ENCODE measurements around the gene BMPR1A. TPM values are rescaled to one million over a fixed set of nuclear protein-coding genes. Genes with fewer than 3 reads are reported as not detected.

Gene BMPR1A
- total and polyA plus RNA-seq, 4 donors = 2.2 to 16.0 (median 8.9) TPM

- DNase-seq (ENCODE audit: low spot score) = no peak
- TF ChIP-seq SP1 (IDR thresholded peaks at IDR 0.05) = no peak
- TF ChIP-seq EGR1 (IDR thresholded peaks at IDR 0.05; ENCODE audit: low read depth in 2 of 2) = no peak
- no peak for TF ChIP-seq JUND (IDR thresholded peaks at IDR 0.05)
- H3K27ac ChIP-seq (ENCODE audit: low read depth in 1 of 2, low read length in 2 of 2) = no peak overlapping the region
- H3K27me3 ChIP-seq (ENCODE audit: control insufficient read depth in 4 of 4, insufficient read depth in 4 of 4, low read length in 3 of 4) = no peaks in the 10 kb centered on the region
- H3K4me1 ChIP-seq (ENCODE audit: control insufficient read depth in 4 of 4, insufficient read depth in 4 of 4, low read length in 3 of 4) = peaks cover 0 to 11% (median 0%) of the 10 kb centered on the region in 4 donors
- no peaks in the 10 kb centered on the region for H3K36me3 ChIP-seq (ENCODE audit: control insufficient read depth in 4 of 4, insufficient read depth in 3 of 4, low read depth in 1 of 4, low read length in 3 of 4)
- H3K9ac ChIP-seq (ENCODE audit: low read depth in 1 of 2, low read length in 2 of 2) = no peak overlapping the region
- WGBS = 89% methylated on average over 1 of the region's 1 CpG
- no peak overlapping the region for H3K4me3 ChIP-seq (ENCODE audit: low read depth in 1 of 3, low read length in 3 of 3)
- no peaks in the 10 kb centered on the region for H3K9me3 ChIP-seq (ENCODE audit: control insufficient read depth in 4 of 4, low read length in 3 of 4)
Measured at GRCh38 chr10:86782701-86783418, 26.4 kb downstream of the BMPR1A start.

- no peak for TF ChIP-seq YY1 (IDR thresholded peaks at IDR 0.05)
- no peak for TF ChIP-seq EGR1 (IDR thresholded peaks at IDR 0.05; ENCODE audit: low read depth in 2 of 2)
- no peak for DNase-seq (ENCODE audit: low spot score)
- H3K36me3 ChIP-seq (ENCODE audit: control insufficient read depth in 4 of 4, insufficient read depth in 3 of 4, low read depth in 1 of 4, low read length in 3 of 4) = no peaks in the 10 kb centered on the region
- peaks cover 0 to 6% (median 0%) of the 10 kb centered on the region in 4 donors for H3K4me1 ChIP-seq (ENCODE audit: control insufficient read depth in 4 of 4, insufficient read depth in 4 of 4, low read length in 3 of 4)
- H3K27me3 ChIP-seq (ENCODE audit: control insufficient read depth in 4 of 4, insufficient read depth in 4 of 4, low read length in 3 of 4) = no peaks in the 10 kb centered on the region
- H3K27ac ChIP-seq (ENCODE audit: low read depth in 1 of 2, low read length in 2 of 2) = no peak overlapping the region
- no peak overlapping the region for H3K4me3 ChIP-seq (ENCODE audit: low read depth in 1 of 3, low read length in 3 of 3)
- WGBS = 95% methylated on average over 4 of the region's 4 CpGs
- no peak overlapping the region for H3K9ac ChIP-seq (ENCODE audit: low read depth in 1 of 2, low read length in 2 of 2)
- no peaks in the 10 kb centered on the region for H3K9me3 ChIP-seq (ENCODE audit: control insufficient read depth in 4 of 4, low read length in 3 of 4)
Measured at GRCh38 chr10:86785037-86785436, 28.6 kb downstream of the BMPR1A start.

- H3K9me3 ChIP-seq (ENCODE audit: control insufficient read depth in 4 of 4, low read length in 3 of 4) = no peaks in the 10 kb centered on the region
- TF ChIP-seq ZBTB33 (IDR thresholded peaks at IDR 0.05) = no peak
- no peak for TF ChIP-seq MAX (IDR thresholded peaks at IDR 0.05)
- no peak for TF ChIP-seq HNF4G (IDR thresholded peaks at IDR 0.05)
- TF ChIP-seq ATF3 (IDR thresholded peaks at IDR 0.05) = no peak
- no peaks in the 10 kb centered on the region for H3K27me3 ChIP-seq (ENCODE audit: control insufficient read depth in 4 of 4, insufficient read depth in 4 of 4, low read length in 3 of 4)
- WGBS = 81% methylated on average over 5 of the region's 5 CpGs
- H3K36me3 ChIP-seq (ENCODE audit: control insufficient read depth in 4 of 4, insufficient read depth in 3 of 4, low read depth in 1 of 4, low read length in 3 of 4) = no peaks in the 10 kb centered on the region
- no peak overlapping the region for H3K4me3 ChIP-seq (ENCODE audit: low read depth in 1 of 3, low read length in 3 of 3)
- no peak overlapping the region for H3K9ac ChIP-seq (ENCODE audit: low read depth in 1 of 2, low read length in 2 of 2)
- no peak overlapping the region for H3K27ac ChIP-seq (ENCODE audit: low read depth in 1 of 2, low read length in 2 of 2)
- DNase-seq (ENCODE audit: low spot score) = no peak
- peaks cover 0 to 6% (median 0%) of the 10 kb centered on the region in 4 donors for H3K4me1 ChIP-seq (ENCODE audit: control insufficient read depth in 4 of 4, insufficient read depth in 4 of 4, low read length in 3 of 4)
Measured at GRCh38 chr10:86785968-86786367, 29.5 kb downstream of the BMPR1A start.

- DNase-seq (ENCODE audit: low spot score) = no peak
- no peaks in the 10 kb centered on the region for H3K36me3 ChIP-seq (ENCODE audit: control insufficient read depth in 4 of 4, insufficient read depth in 3 of 4, low read depth in 1 of 4, low read length in 3 of 4)
- no peak overlapping the region for H3K9ac ChIP-seq (ENCODE audit: low read depth in 1 of 2, low read length in 2 of 2)
- TF ChIP-seq HNF4A (conservative IDR thresholded peaks at IDR 0.05) (no peak), NR2F2 (IDR thresholded peaks at IDR 0.05) (peak; percentile 25)
- no peaks in the 10 kb centered on the region for H3K27me3 ChIP-seq (ENCODE audit: control insufficient read depth in 4 of 4, insufficient read depth in 4 of 4, low read length in 3 of 4)
- 61% methylated on average over 4 of the region's 4 CpGs for WGBS
- H3K4me3 ChIP-seq (ENCODE audit: low read depth in 1 of 3, low read length in 3 of 3) = no peak overlapping the region
- no peaks in the 10 kb centered on the region for H3K9me3 ChIP-seq (ENCODE audit: control insufficient read depth in 4 of 4, low read length in 3 of 4)
- peaks cover 0 to 6% (median 0%) of the 10 kb centered on the region in 4 donors for H3K4me1 ChIP-seq (ENCODE audit: control insufficient read depth in 4 of 4, insufficient read depth in 4 of 4, low read length in 3 of 4)
- no peak overlapping the region for H3K27ac ChIP-seq (ENCODE audit: low read depth in 1 of 2, low read length in 2 of 2)
Measured at GRCh38 chr10:86786368-86786767, 29.9 kb downstream of the BMPR1A start.
